ENCODE measurements around the gene HSD11B1L. TPM values are rescaled to one million over a fixed set of nuclear protein-coding genes. Genes with fewer than 3 reads are reported as not detected.

Gene HSD11B1L
- total and polyA plus RNA-seq, 2 donors (not counting 1 experiment from before 2014, with no cell fraction given) = 1.8 to 4.6 TPM

- Mint-ChIP-seq H3K4me1 (peaks cover 19% of the 10 kb centered on the region), H3K4me3 (no peak overlapping the region), H3K27me3 (no peaks in the 10 kb centered on the region), H3K27ac (no peak overlapping the region), H3K9me3 (ENCODE audit: insufficient read depth) (no peaks in the 10 kb centered on the region)
- H4K20me1 ChIP-seq (ENCODE audit: control insufficient read depth, insufficient read depth, low read length, poor library complexity, severe bottlenecking) = no peaks in the 10 kb centered on the region
- 95% methylated on average over 13 of the region's 13 CpGs for WGBS (ENCODE audit: insufficient coverage)
- no peak overlapping the region for H3K9ac ChIP-seq (ENCODE audit: low read length)
- peaks cover 14 to 17% of the 10 kb centered on the region in 2 donors for H3K4me1 ChIP-seq (ENCODE audit: control insufficient read depth in 2 of 2, insufficient read depth in 2 of 2, low read length in 2 of 2)
- DNase-seq = no peak
- intact Hi-C loops (cut with micrococcal nuclease) = no loop called here
- H3K27me3 ChIP-seq (replicated peaks in 1 of 4; ENCODE audit: control extremely low read depth in 1 of 4, control insufficient read depth in 3 of 4, insufficient read depth in 4 of 4, low read length in 3 of 4) = no peaks in the 10 kb centered on the region
- TF ChIP-seq CTCF (IDR thresholded peaks at IDR 0.05) (no peak), EZH2 (IDR thresholded peaks at IDR 0.05; ENCODE audit: borderline replicate concordance, insufficient read depth, low read depth, low read length, poor library complexity, severe bottlenecking) (no peak)
- no peaks in the 10 kb centered on the region for H3K36me3 ChIP-seq (replicated peaks in 1 of 2; ENCODE audit: control extremely low read depth in 1 of 2, control insufficient read depth in 1 of 2, extremely low read depth in 1 of 2, insufficient read depth in 2 of 2, low read length in 1 of 2)
- no peak for ATAC-seq (ENCODE audit: low read depth)
- no peak overlapping the region for H3K27ac ChIP-seq (ENCODE audit: low read length in 2 of 2)
- no peak overlapping the region for H3K4me2 ChIP-seq (replicated peaks; ENCODE audit: low read depth, low read length, poor library complexity, severe bottlenecking)
- H2AFZ ChIP-seq (ENCODE audit: insufficient read depth, low read depth, low read length, poor library complexity, severe bottlenecking) = no peak overlapping the region
- H3K79me2 ChIP-seq (ENCODE audit: control insufficient read depth, insufficient read depth, low read length) = peaks cover 12% of the 10 kb centered on the region
- POLR2A ChIA-PET = no interaction called here
- H3K4me3 ChIP-seq (ENCODE audit: control extremely low read depth in 1 of 5, extremely low read depth in 1 of 5, insufficient read depth in 1 of 5, low read depth in 2 of 5, low read length in 4 of 5) = no peak overlapping the region
- peaks cover 0 to 3% (median 0%) of the 10 kb centered on the region in 3 donors for H3K9me3 ChIP-seq (ENCODE audit: control extremely low read depth in 1 of 3, control insufficient read depth in 2 of 3, insufficient read depth in 1 of 3, low read length in 2 of 3)
- CTCF ChIA-PET = no interaction called here
Measured at GRCh38 chr19:5676772-5677105, 4.1 kb upstream of the HSD11B1L start.

- Histone ChIP-seq H3K9me3 (ENCODE audit: control extremely low read depth in 1 of 3, control insufficient read depth in 2 of 3, insufficient read depth in 1 of 3, low read length in 2 of 3) (peaks cover 0 to 3% (median 0%) of the 10 kb centered on the region in 3 donors), H3K9ac (ENCODE audit: low read length) (no peak overlapping the region), H3K27me3 (replicated peaks in 1 of 4; ENCODE audit: control extremely low read depth in 1 of 4, control insufficient read depth in 3 of 4, insufficient read depth in 4 of 4, low read length in 3 of 4) (no peaks in the 10 kb centered on the region), H3K4me2 (replicated peaks; ENCODE audit: low read depth, low read length, poor library complexity, severe bottlenecking) (no peak overlapping the region), H3K4me3 (ENCODE audit: control extremely low read depth in 1 of 5, extremely low read depth in 1 of 5, insufficient read depth in 1 of 5, low read depth in 2 of 5, low read length in 4 of 5) (no peak overlapping the region), H3K4me1 (ENCODE audit: control insufficient read depth in 2 of 2, insufficient read depth in 2 of 2, low read length in 2 of 2) (peaks cover 14 to 17% of the 10 kb centered on the region in 2 donors), H2AFZ (ENCODE audit: insufficient read depth, low read depth, low read length, poor library complexity, severe bottlenecking) (no peak overlapping the region), H3K27ac (ENCODE audit: low read length in 2 of 2) (no peak overlapping the region), H3K36me3 (replicated peaks in 1 of 2; ENCODE audit: control extremely low read depth in 1 of 2, control insufficient read depth in 1 of 2, extremely low read depth in 1 of 2, insufficient read depth in 2 of 2, low read length in 1 of 2) (no peaks in the 10 kb centered on the region), H4K20me1 (ENCODE audit: control insufficient read depth, insufficient read depth, low read length, poor library complexity, severe bottlenecking) (no peaks in the 10 kb centered on the region), H3K79me2 (ENCODE audit: control insufficient read depth, insufficient read depth, low read length) (peaks cover 12% of the 10 kb centered on the region)
- ATAC-seq (ENCODE audit: low read depth) (no peak), DNase-seq (no peak)
- WGBS (ENCODE audit: insufficient coverage) = 100% methylated on average over 2 of the region's 10 CpGs
- TF ChIP-seq CTCF (IDR thresholded peaks at IDR 0.05) = no peak
- TF ChIP-seq EZH2 (IDR thresholded peaks at IDR 0.05; ENCODE audit: borderline replicate concordance, insufficient read depth, low read depth, low read length, poor library complexity, severe bottlenecking) = no peak
- Mint-ChIP-seq H3K4me1 (peaks cover 23% of the 10 kb centered on the region), H3K27ac (no peak overlapping the region), H3K4me3 (no peak overlapping the region), H3K9me3 (ENCODE audit: insufficient read depth) (no peaks in the 10 kb centered on the region), H3K27me3 (no peaks in the 10 kb centered on the region)
- CTCF ChIA-PET = no interaction called here
- POLR2A ChIA-PET = no interaction called here
- intact Hi-C loops (cut with micrococcal nuclease) = no loop called here
Measured at GRCh38 chr19:5677136-5677535, 3.7 kb upstream of the HSD11B1L start.
